Breast epithelium (tissue), 4 donors: Measurements from ENCODE around the gene OR9Q1. TPM values are rescaled to one million over a fixed set of nuclear protein-coding genes. Genes with fewer than 3 reads are reported as not detected.

Source experiments
- DNase-seq, 2 donors: peaks; one replicate each; pipeline ENCODE4 v3.0.0-alpha.2; 2019; ENCODE audit warnings: low spot score in 2 of 2
- H3K27ac ChIP-seq, 2 donors: fragments of 200-600 bp; sonication (generic) in 1 of 2; one replicate each; pipeline ENCODE4 v1.5.1; 2016 to 2019; ENCODE audit warnings: mild to moderate bottlenecking in 1 of 2
- H3K27me3 ChIP-seq, 2 donors: fragments of 200-600 bp; sonication (generic) in 1 of 2; one replicate each; pipeline versions ENCODE4 v1.5.1 to v1.6.0; 2017 to 2019; ENCODE audit warnings: control low read depth in 1 of 2, mild to moderate bottlenecking in 1 of 2
- H3K36me3 ChIP-seq: fragments of 200-600 bp; one replicate; pipeline ENCODE4 v1.5.1; 2019
- H3K4me1 ChIP-seq, 2 donors: fragments of 200-600 bp; sonication (generic); one replicate each; pipeline ENCODE4 v1.5.1; 2016 to 2019; ENCODE audit warnings: control low read depth in 1 of 2
- H3K4me3 ChIP-seq, 3 donors: fragments of 200-600 bp; sonication (generic); 1 replicate in 2 of 3; 2 replicates in 1 of 3; pipeline ENCODE4 v1.5.1; 2016 to 2019; ENCODE audit warnings: mild to moderate bottlenecking in 3 of 3, moderate library complexity in 2 of 3
- H3K9me3 ChIP-seq, 2 donors: fragments of 200-600 bp; sonication (generic) in 1 of 2; one replicate each; pipeline ENCODE4 v1.5.1; 2016 to 2019; ENCODE audit warnings: control low read depth in 1 of 2
- CTCF ChIP-seq, 3 donors: fragments of 450-650 bp; IDR thresholded peaks; one replicate each; pipeline ENCODE4 v1.5.1; 2016 to 2017; ENCODE audit warnings: antibody characterized with exemption in 3 of 3, mild to moderate bottlenecking in 3 of 3, moderate library complexity in 3 of 3
- POLR2A ChIP-seq: fragments of 450-650 bp; IDR thresholded peaks from one replicate; pipeline ENCODE4 v1.6.1; 2016; ENCODE audit warnings: antibody characterized with exemption, mild to moderate bottlenecking, moderate library complexity
- POLR2AphosphoS5 ChIP-seq, 3 donors: sonication (generic); formaldehyde crosslinking; IDR thresholded peaks; one replicate each; pipeline ENCODE4 v1.6.1; 2017; ENCODE audit warnings: antibody characterized with exemption in 3 of 3
- intact Hi-C: fragments of 100-400 bp; cut with DNase I; formaldehyde crosslinking; loops from one replicate; pipeline ENCODE4 v1.15.1; 2023; ENCODE audit warnings: low total_unique reads
- total RNA-seq, 3 donors: library from RNA; depleted of rRNA; stranded (reverse); fragments of >200 nt; gene quantifications; one replicate each; pipeline ENCODE4 v1.1.0, GENCODE V29; 2016

Gene OR9Q1
- total RNA-seq, 3 donors from 2014 or later, result not detected

GRCh38 chr11:58227956-58228615 lies 204.4 kb downstream of the OR9Q1 start:
- no peaks in the 10 kb centered on the region for H3K9me3 ChIP-seq
- no peak for DNase-seq

More at GRCh38 chr11:58227956-58228615, 204.4 kb downstream of the OR9Q1 start:
- H3K4me1 ChIP-seq, result no peaks in the 10 kb centered on the region
- H3K4me3 ChIP-seq, result no peak overlapping the region
- no peaks in the 10 kb centered on the region for H3K36me3 ChIP-seq
- no peaks in the 10 kb centered on the region for H3K27me3 ChIP-seq
- no peak overlapping the region for H3K27ac ChIP-seq
- intact Hi-C loops, result no loop called here
- TF ChIP-seq POLR2A, result no peak
- TF ChIP-seq POLR2AphosphoS5 (IDR thresholded peaks at IDR 0.05), result no peak
- no peak for TF ChIP-seq CTCF (IDR thresholded peaks at IDR 0.05)

Other genes starting within 250 kb of the OR9Q1 start
- gene OR6Q1, start 7.1 kb downstream of the OR9Q1 start, total RNA-seq, result not detected
- gene OR9I1, start 101.6 kb downstream of the OR9Q1 start, total RNA-seq, result not detected
- not detected for gene OR9Q2, start 165.2 kb downstream of the OR9Q1 start, total RNA-seq
- not detected for gene OR1S2, start 180.3 kb downstream of the OR9Q1 start, total RNA-seq
- gene OR1S1, start 188.8 kb downstream of the OR9Q1 start, total RNA-seq, result not detected
- gene OR10Q1, start 205.0 kb downstream of the OR9Q1 start, total RNA-seq, result not detected
- gene OR10W1, start 244.4 kb downstream of the OR9Q1 start, total RNA-seq, result not detected